ENCODE data around the gene OASL. TPM values are rescaled to one million over a fixed set of nuclear protein-coding genes. Genes with fewer than 3 reads are reported as not detected.

Gene OASL
- polyA plus RNA-seq, 2 of the 4 experiments (the other 2 are of a cell fraction) = 0.81 to 0.94 TPM

GRCh38 chr12:121061831-121062230, 22.8 kb upstream of the OASL start:
- Histone ChIP-seq H3K4me2 (no peak overlapping the region), H3K27ac (no peak overlapping the region), H3K4me1 (peaks cover 6% of the 10 kb centered on the region; the same call in 1 of the 3 replicates), H3K4me3 (no peak overlapping the region), H3K9me3 (no peaks in the 10 kb centered on the region)
- FAIRE-seq (no peak), DNase-seq (ENCODE audit: low read depth in 1 of 2, low spot score in 1 of 2) (peak in 1 of 2 experiments; percentile 33), ATAC-seq (no peak)
- no peak for TF ChIP-seq CHD4 (IDR thresholded peaks at IDR 0.05; ENCODE audit: borderline replicate concordance)
- peak; percentile 58 to 64; a peak in 4 of 5 replicates for TF ChIP-seq RAD21 (conservative IDR thresholded peaks at IDR 0.05 in 1 of 2, IDR thresholded peaks at IDR 0.05 in 1 of 2)
- no peak for TF ChIP-seq E2F6 (IDR thresholded peaks at IDR 0.05; ENCODE audit: borderline replicate concordance, low read depth)
- TF ChIP-seq HDAC2 (IDR thresholded peaks at IDR 0.05) = no peak
- no peak for TF ChIP-seq HOXA7 (CRISPR knock-in tag; IDR thresholded peaks at IDR 0.05)
- TF ChIP-seq JUNB (IDR thresholded peaks at IDR 0.05) = no peak
- TF ChIP-seq ZFP36 (IDR thresholded peaks at IDR 0.05; ENCODE audit: borderline replicate concordance, partially characterized antibody) = no peak
- no peak for TF ChIP-seq RCOR1 (IDR thresholded peaks at IDR 0.05; ENCODE audit: low read depth, low read length)
- no peak for TF ChIP-seq NFE2L2 (conservative IDR thresholded peaks at IDR 0.05; ENCODE audit: low read length)
- peak; percentile 50 for TF ChIP-seq CTCF (IDR thresholded peaks at IDR 0.05)
- no peak for TF ChIP-seq ZNF302 (CRISPR knock-in tag; IDR thresholded peaks at IDR 0.05)
- TF ChIP-seq SREBF2 (IDR thresholded peaks at IDR 0.05) = no peak
- TF ChIP-seq CBX8 (IDR thresholded peaks at IDR 0.05) = no peak
- TF ChIP-seq KDM5A (IDR thresholded peaks at IDR 0.05) = no peak
- no peak for TF ChIP-seq MYC (IDR thresholded peaks at IDR 0.05; ENCODE audit: borderline replicate concordance, low read length)
- TF ChIP-seq HEYL (CRISPR knock-in tag; IDR thresholded peaks at IDR 0.05) = no peak
- TF ChIP-seq SMC3 (IDR thresholded peaks at IDR 0.05) = 0 out of 3 replicates have a peak, but pooled peaks have one; percentile 21
- TF ChIP-seq FOSL2 (IDR thresholded peaks at IDR 0.05) = no peak
- TF ChIP-seq FOSL2 (CRISPR knock-in tag; IDR thresholded peaks at IDR 0.05) = no peak
- no peak for TF ChIP-seq FOXS1 (CRISPR knock-in tag; IDR thresholded peaks at IDR 0.05)
- TF ChIP-seq JUN (IDR thresholded peaks at IDR 0.05) = no peak
- TF ChIP-seq RFX5 (IDR thresholded peaks at IDR 0.05) = no peak
- no peak for TF ChIP-seq CEBPB (IDR thresholded peaks at IDR 0.05)
- no peak for TF ChIP-seq ZSCAN20 (CRISPR knock-in tag; IDR thresholded peaks at IDR 0.05)
- no peak for TF ChIP-seq TP53 (CRISPR knock-in tag; IDR thresholded peaks at IDR 0.05)
- TF ChIP-seq TFCP2L1 (CRISPR knock-in tag; IDR thresholded peaks at IDR 0.05) = no peak
- WGBS (ENCODE audit: missing lambda C conversion rate) = 23% methylated on average over 2 of the region's 2 CpGs
- CTCF ChIA-PET = interaction anchor here (0.6 to 6.0 kb wide), 26 partner anchors 10 to 573 kb away, joined by 3 to 40 read pairs (median 5); no protein-coding TSS in a partner anchor
- POLR2A ChIA-PET = no interaction called here

GRCh38 chr12:121060149-121061001, 21.3 kb upstream of the OASL start:
- CTCF ChIA-PET = interaction anchor here (0.6 to 6.0 kb wide), 40 partner anchors 9 to 695 kb away, joined by 3 to 40 read pairs (median 4); no protein-coding TSS in a partner anchor
- POLR2A ChIA-PET = no interaction called here
- Histone ChIP-seq H3K4me2 (peak overlapping the region; percentile 76), H3K4me1 (peaks cover 6% of the 10 kb centered on the region; the same call in 1 of the 3 replicates), H3K27ac (peak overlapping the region; percentile 48 to 84; a peak in 5 of 6 replicates), H3K9me3 (no peaks in the 10 kb centered on the region), H3K4me3 (0 out of 3 replicates have a peak overlapping the region, but pooled peaks have one; percentile 11)
- WGBS (ENCODE audit: missing lambda C conversion rate) = 20% methylated on average over 16 of the region's 16 CpGs
- FAIRE-seq (no peak), DNase-seq (ENCODE audit: low read depth in 1 of 2, low spot score in 1 of 2) (peak; percentile 38 to 76), ATAC-seq (peak; percentile 86 to 88)
- TF ChIP-seq EHMT2 (IDR thresholded peaks at IDR 0.05; ENCODE audit: low read depth) (no peak), NFE2L2 (conservative IDR thresholded peaks at IDR 0.05; ENCODE audit: low read length) (no peak), CTCF (IDR thresholded peaks at IDR 0.05) (peak; percentile 68), MAX (IDR thresholded peaks at IDR 0.05) (no peak), KDM5A (IDR thresholded peaks at IDR 0.05) (peak; percentile 72; the same call in 1 of the 2 replicates), RAD21 (conservative IDR thresholded peaks at IDR 0.05 in 1 of 2, IDR thresholded peaks at IDR 0.05 in 1 of 2) (peak; percentile 61 to 67), TFCP2L1 (CRISPR knock-in tag; IDR thresholded peaks at IDR 0.05) (no peak), NR3C1 (IDR thresholded peaks at IDR 0.05) (no peak), MAFK (IDR thresholded peaks at IDR 0.05; ENCODE audit: partially characterized antibody) (peak; percentile 5), E2F6 (IDR thresholded peaks at IDR 0.05; ENCODE audit: borderline replicate concordance, low read depth) (no peak), CHD4 (IDR thresholded peaks at IDR 0.05; ENCODE audit: borderline replicate concordance) (no peak), JUNB (IDR thresholded peaks at IDR 0.05) (no peak), HOXB5 (CRISPR knock-in tag; IDR thresholded peaks at IDR 0.05) (no peak), JUN (IDR thresholded peaks at IDR 0.05) (no peak), PHF8 (IDR thresholded peaks at IDR 0.05; ENCODE audit: borderline replicate concordance, low read depth) (no peak), CEBPB (IDR thresholded peaks at IDR 0.05) (no peak)
